Calu3 (cell line): ENCODE measurements around the gene PLCZ1. TPM values are rescaled to one million over a fixed set of nuclear protein-coding genes. Genes with fewer than 3 reads are reported as not detected.

Experiments used
- BruUV-seq: library from RNA; stranded (reverse); fragments of 400-500 nt; replicated peaks from 2 replicates; lab custom pipeline; 2021; lab: Mats Ljungman, UMichigan
- CTCF ChIA-PET: fragments of 300-600 bp; sonication (Branson Sonifier 250); formaldehyde crosslinking; loops from one replicate; lab custom pipeline; 2022; ENCODE audit warnings: antibody characterized with exemption; lab: Charles Lee
- DNase-seq: peaks from one replicate; pipeline ENCODE4 v3.0.0; 2022
- H3K27ac Mint-ChIP-seq: one replicate; pipeline ENCODE4 v1.8.0; 2022; ENCODE audit warnings: mixed read lengths; ENCODE audit not compliant: unreplicated experiment
- H3K27me3 Mint-ChIP-seq: one replicate; pipeline ENCODE4 v1.8.0; 2022; ENCODE audit warnings: mixed read lengths; ENCODE audit not compliant: unreplicated experiment
- H3K36me3 Mint-ChIP-seq: one replicate; pipeline ENCODE4 v1.8.0; 2022; ENCODE audit warnings: mild to moderate bottlenecking, moderate library complexity, mixed read lengths; ENCODE audit not compliant: insufficient read depth, unreplicated experiment
- H3K4me1 Mint-ChIP-seq: one replicate; pipeline ENCODE4 v1.8.0; 2022; ENCODE audit warnings: mild to moderate bottlenecking, low read depth, mixed read lengths; ENCODE audit not compliant: unreplicated experiment
- H3K4me3 Mint-ChIP-seq: one replicate; pipeline ENCODE4 v1.8.0; 2022; ENCODE audit warnings: mild to moderate bottlenecking, low read depth, moderate library complexity, mixed read lengths; ENCODE audit not compliant: unreplicated experiment
- H3K9me3 Mint-ChIP-seq: one replicate; pipeline ENCODE4 v1.8.0; 2022; ENCODE audit warnings: low read depth, mixed read lengths; ENCODE audit not compliant: unreplicated experiment
- CTCF ChIP-seq: fragments of 200-600 bp; IDR thresholded peaks from one replicate; pipeline ENCODE4 v1.8.0; 2022; ENCODE audit warnings: antibody characterized with exemption; ENCODE audit not compliant: unreplicated experiment
- intact Hi-C: fragments of 100-400 bp; cut with micrococcal nuclease; formaldehyde crosslinking; loops from one replicate; pipeline ENCODE4 v1.10.0; 2022; ENCODE audit not compliant: unreplicated experiment
- total RNA-seq: library from RNA; stranded (reverse); gene quantifications from 2 replicates; pipeline ENCODE4 v1.2.3, GENCODE V29; 2022

Gene PLCZ1
- total RNA-seq, 1 experiment from 2014 or later = not detected

- CTCF ChIA-PET = no interaction called here
- Mint-ChIP-seq H3K36me3 (peaks cover 6% of the 10 kb centered on the region), H3K9me3 (peaks cover 3% of the 10 kb centered on the region), H3K27me3 (no peaks in the 10 kb centered on the region), H3K4me3 (no peak overlapping the region), H3K27ac (no peak overlapping the region), H3K4me1 (peaks cover 35% of the 10 kb centered on the region)
- no TSS peak for BruUV-seq
- TF ChIP-seq CTCF = no peak
- intact Hi-C loops = loop anchor here (10.0 kb wide), 2 partner anchors 75 to 285 kb away; no protein-coding TSS in a partner anchor
- DNase-seq = no peak
Measured at GRCh38 chr12:18719922-18720510, 17.8 kb downstream of the PLCZ1 start.

- CTCF ChIA-PET = no interaction called here
Measured at GRCh38 chr12:18718462-18718861, 19.4 kb downstream of the PLCZ1 start.

GRCh38 chr12:18716236-18716635 is 21.6 kb downstream of the PLCZ1 start:
- Mint-ChIP-seq H3K4me1 (peaks cover 19% of the 10 kb centered on the region), H3K27ac (no peak overlapping the region), H3K4me3 (no peak overlapping the region), H3K36me3 (no peaks in the 10 kb centered on the region), H3K9me3 (peaks cover 3% of the 10 kb centered on the region), H3K27me3 (no peaks in the 10 kb centered on the region)
- intact Hi-C loops = no loop called here
- BruUV-seq = no TSS peak
- CTCF ChIA-PET = no interaction called here
- no peak for DNase-seq
- TF ChIP-seq CTCF = no peak

More at GRCh38 chr12:18718462-18718861, 19.4 kb downstream of the PLCZ1 start:
- no TSS peak for BruUV-seq
- Mint-ChIP-seq H3K36me3 (no peaks in the 10 kb centered on the region), H3K27ac (no peak overlapping the region), H3K9me3 (peaks cover 3% of the 10 kb centered on the region), H3K4me1 (peaks cover 20% of the 10 kb centered on the region), H3K4me3 (no peak overlapping the region), H3K27me3 (no peaks in the 10 kb centered on the region)
- no peak for TF ChIP-seq CTCF
- intact Hi-C loops = no loop called here
- DNase-seq = no peak

DNA sequence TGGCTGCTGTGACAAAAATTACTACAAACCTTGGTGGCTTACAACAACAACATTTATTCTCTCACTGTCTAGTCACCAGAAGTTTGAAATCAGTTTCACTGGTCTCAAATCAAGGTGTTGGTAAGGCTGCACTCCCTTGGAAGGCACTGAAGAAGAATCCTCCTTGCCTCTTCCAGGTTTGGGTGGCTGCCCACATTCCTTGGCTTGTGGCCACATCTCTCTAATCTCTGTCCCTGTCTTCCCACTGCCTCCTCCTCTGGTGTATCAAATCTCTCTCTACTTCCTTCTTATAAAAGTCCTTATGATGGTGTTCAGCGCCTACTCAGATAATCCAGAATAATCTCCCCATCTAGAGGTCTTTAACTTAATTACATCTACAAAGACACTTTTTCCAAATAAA is 31.0 kb downstream of the PLCZ1 start:
- H3K4me3 Mint-ChIP-seq = no peak overlapping the region
- peaks cover 15% of the 10 kb centered on the region for H3K4me1 Mint-ChIP-seq
- intact Hi-C loops = no loop called here
- BruUV-seq = no TSS peak
- H3K27ac Mint-ChIP-seq = no peak overlapping the region
- no peaks in the 10 kb centered on the region for H3K36me3 Mint-ChIP-seq
- no peaks in the 10 kb centered on the region for H3K27me3 Mint-ChIP-seq
- peaks cover 12% of the 10 kb centered on the region for H3K9me3 Mint-ChIP-seq
- no peak for DNase-seq
- CTCF ChIA-PET = no interaction called here
- no peak for TF ChIP-seq CTCF
